ENCODE results near the gene CDKN3. TPM values are rescaled to one million over a fixed set of nuclear protein-coding genes. Genes with fewer than 3 reads are reported as not detected.
"Not testable (repeated sequence)": the region's sequence is repeated elsewhere in the genome, so short reads cannot be mapped to it uniquely, and the experiment has no call there.

The CDKN3 gene
- total RNA-seq, 1 donor from 2014 or later: 13.6 TPM

- TF ChIP-seq, protein P1, sequence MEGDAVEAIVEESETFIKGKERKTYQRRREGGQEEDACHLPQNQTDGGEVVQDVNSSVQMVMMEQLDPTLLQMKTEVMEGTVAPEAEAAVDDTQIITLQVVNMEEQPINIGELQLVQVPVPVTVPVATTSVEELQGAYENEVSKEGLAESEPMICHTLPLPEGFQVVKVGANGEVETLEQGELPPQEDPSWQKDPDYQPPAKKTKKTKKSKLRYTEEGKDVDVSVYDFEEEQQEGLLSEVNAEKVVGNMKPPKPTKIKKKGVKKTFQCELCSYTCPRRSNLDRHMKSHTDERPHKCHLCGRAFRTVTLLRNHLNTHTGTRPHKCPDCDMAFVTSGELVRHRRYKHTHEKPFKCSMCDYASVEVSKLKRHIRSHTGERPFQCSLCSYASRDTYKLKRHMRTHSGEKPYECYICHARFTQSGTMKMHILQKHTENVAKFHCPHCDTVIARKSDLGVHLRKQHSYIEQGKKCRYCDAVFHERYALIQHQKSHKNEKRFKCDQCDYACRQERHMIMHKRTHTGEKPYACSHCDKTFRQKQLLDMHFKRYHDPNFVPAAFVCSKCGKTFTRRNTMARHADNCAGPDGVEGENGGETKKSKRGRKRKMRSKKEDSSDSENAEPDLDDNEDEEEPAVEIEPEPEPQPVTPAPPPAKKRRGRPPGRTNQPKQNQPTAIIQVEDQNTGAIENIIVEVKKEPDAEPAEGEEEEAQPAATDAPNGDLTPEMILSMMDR (IDR thresholded peaks at IDR 0.05; ENCODE audit: insufficient read depth, low read length, poor library complexity, severe bottlenecking): no peak
These were observed 669 bp upstream of the CDKN3 start for GRCh38 chr14:54396183-54396492.

DNA sequence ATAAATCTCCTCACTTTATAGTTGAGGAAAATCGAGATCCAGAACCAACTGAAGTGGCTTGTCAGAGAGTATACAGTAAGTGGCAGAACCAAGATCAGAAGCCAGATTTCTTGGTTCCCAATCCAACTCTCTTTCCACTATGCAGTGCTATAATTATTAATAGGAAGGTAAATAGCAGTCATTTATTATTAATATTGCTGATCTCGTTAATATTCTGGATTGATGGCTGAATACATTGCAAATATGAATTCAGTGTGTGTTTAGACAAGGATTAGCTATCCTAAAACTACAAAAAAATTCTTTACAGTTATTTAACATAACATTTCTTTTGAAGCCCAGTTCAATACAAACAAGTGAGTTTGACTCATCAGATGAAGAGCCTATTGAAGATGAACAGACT lies 2.8 kb downstream of the CDKN3 start:
- TF ChIP-seq, protein P1 (IDR thresholded peaks at IDR 0.05; ENCODE audit: insufficient read depth, low read length, poor library complexity, severe bottlenecking): no peak
- no peak for DNase-seq (ENCODE audit: low read depth)
- Histone ChIP-seq H3K36me3 (ENCODE audit: control insufficient read depth, insufficient read depth, low read length) (no peaks in the 10 kb centered on the region), H3K27me3 (ENCODE audit: control insufficient read depth, insufficient read depth, low read length) (no peaks in the 10 kb centered on the region), H3K4me3 (ENCODE audit: low read depth, low read length) (no peak overlapping the region)

More at GRCh38 chr14:54396183-54396492, 669 bp upstream of the CDKN3 start:
- Histone ChIP-seq H3K27me3 (ENCODE audit: control insufficient read depth, insufficient read depth, low read length) (no peaks in the 10 kb centered on the region), H3K4me3 (ENCODE audit: low read depth, low read length) (peak overlapping the region; percentile 45), H3K36me3 (ENCODE audit: control insufficient read depth, insufficient read depth, low read length) (no peaks in the 10 kb centered on the region)
- DNase-seq (ENCODE audit: low read depth): no peak

DNA sequence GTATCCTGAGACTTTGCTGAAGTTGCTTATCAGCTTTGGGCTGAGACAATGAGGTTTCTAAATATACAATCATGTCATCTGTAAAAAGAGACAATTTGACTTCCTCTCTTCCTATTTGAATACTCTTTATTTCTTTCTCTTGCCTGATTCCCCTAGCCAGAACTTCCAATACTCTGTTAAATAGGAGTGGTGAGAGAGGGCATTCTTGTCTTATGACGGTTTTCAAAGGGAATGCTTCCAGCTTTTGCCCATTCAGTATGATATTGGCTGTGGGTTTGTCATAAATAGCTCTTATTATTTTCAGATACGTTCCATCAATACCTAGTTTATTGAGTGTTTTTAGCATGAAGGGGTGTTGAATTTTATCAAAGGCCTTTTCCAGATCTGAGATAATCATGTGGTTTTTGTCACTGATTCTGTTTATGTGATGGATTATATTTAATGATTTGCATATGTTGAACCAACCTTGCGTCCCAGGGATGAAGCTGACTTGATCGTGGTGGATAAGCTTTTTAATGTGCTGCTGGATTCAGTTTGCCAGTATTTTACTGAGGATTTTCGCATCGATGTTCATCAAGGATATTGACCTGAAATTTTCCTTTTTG lies 6.7 kb downstream of the CDKN3 start:
- H3K27me3 ChIP-seq (ENCODE audit: control insufficient read depth, insufficient read depth, low read length); H3K36me3 ChIP-seq (ENCODE audit: control insufficient read depth, insufficient read depth, low read length); DNase-seq (ENCODE audit: low read depth); H3K4me3 ChIP-seq (ENCODE audit: low read depth, low read length): not testable (repeated sequence)

- no peak for DNase-seq (ENCODE audit: low read depth)
- Histone ChIP-seq H3K27me3 (ENCODE audit: control insufficient read depth, insufficient read depth, low read length) (no peaks in the 10 kb centered on the region), H3K36me3 (ENCODE audit: control insufficient read depth, insufficient read depth, low read length) (no peaks in the 10 kb centered on the region), H3K4me3 (ENCODE audit: low read depth, low read length) (no peak overlapping the region)
- TF ChIP-seq, protein P1 (IDR thresholded peaks at IDR 0.05; ENCODE audit: insufficient read depth, low read length, poor library complexity, severe bottlenecking): no peak
These were observed 13.4 kb downstream of the CDKN3 start for GRCh38 chr14:54410215-54410614.

GRCh38 chr14:54411371-54411770 lies 14.6 kb downstream of the CDKN3 start:
- Histone ChIP-seq H3K36me3 (ENCODE audit: control insufficient read depth, insufficient read depth, low read length) (no peaks in the 10 kb centered on the region), H3K27me3 (ENCODE audit: control insufficient read depth, insufficient read depth, low read length) (no peaks in the 10 kb centered on the region), H3K4me3 (ENCODE audit: low read depth, low read length) (no peak overlapping the region)
- TF ChIP-seq, protein P1 (IDR thresholded peaks at IDR 0.05; ENCODE audit: insufficient read depth, low read length, poor library complexity, severe bottlenecking): no peak
- no peak for DNase-seq (ENCODE audit: low read depth)

DNA sequence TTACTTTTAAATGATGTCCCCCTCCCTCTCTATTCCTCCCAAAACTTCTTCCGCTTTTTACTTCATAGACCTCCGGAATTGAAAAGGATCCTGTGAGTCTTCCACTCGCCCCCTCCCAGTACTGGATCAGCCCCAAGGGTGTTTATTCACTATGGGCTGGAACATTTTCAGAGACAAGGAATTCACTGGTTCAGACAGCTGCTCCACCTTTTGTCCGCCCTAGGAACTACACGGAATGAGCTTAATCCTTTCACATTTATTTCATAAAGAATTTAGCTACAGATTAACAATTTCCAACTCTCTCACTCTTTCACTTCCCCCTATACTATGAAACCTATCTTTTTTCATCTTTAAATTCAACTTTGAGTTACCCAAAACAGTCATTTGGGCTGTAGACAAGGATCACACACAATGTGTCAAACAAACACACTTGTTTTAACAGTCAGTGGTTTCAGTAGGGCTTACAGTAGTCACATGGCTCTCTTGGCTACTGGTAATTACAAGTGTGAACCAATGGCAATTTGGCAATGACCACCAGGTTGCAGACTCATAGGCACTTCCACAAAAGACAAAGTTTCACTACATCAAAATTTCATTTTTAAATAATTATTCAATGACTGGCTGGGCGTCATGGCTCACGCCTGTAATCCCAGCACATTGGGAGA lies 23.8 kb downstream of the CDKN3 start:
- Histone ChIP-seq H3K36me3 (ENCODE audit: control insufficient read depth, insufficient read depth, low read length) (no peaks in the 10 kb centered on the region), H3K4me3 (ENCODE audit: low read depth, low read length) (no peak overlapping the region), H3K27me3 (ENCODE audit: control insufficient read depth, insufficient read depth, low read length) (no peaks in the 10 kb centered on the region)
- DNase-seq (ENCODE audit: low read depth): no peak
- TF ChIP-seq, protein P1 (IDR thresholded peaks at IDR 0.05; ENCODE audit: insufficient read depth, low read length, poor library complexity, severe bottlenecking): peak; percentile 64

Data from kidney epithelial cell (primary cell).